ENCODE data around the gene GCN1.

The GCN1 gene

GRCh38 chr12:120229487-120230325 lies 35.2 kb upstream of the GCN1 start:
- no peak for DNase-seq (ENCODE audit: low read depth in 2 of 2)

DNA sequence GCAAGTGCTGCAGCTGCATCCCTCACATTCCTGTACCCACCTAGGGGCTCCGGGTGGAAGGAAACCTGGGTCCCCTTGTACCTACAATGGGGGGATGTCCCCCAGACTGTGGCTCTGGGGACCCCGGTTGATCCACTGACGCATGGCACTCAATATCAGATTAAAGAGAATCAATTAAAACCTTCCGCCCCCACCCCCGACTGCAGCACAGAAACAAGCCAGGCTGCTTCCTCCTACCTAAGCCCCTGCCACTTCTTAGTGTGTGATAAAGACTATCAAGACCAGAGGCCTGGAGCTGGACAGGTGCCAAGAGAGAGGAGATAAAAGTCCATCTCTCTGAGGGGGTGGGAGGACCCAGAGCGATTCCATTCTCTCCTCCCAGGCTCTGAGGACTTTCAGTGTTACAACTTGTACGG lies 34.6 kb upstream of the GCN1 start:
- DNase-seq (ENCODE audit: low read depth in 2 of 2) = no peak

GRCh38 chr12:120228291-120229070 lies 34.0 kb upstream of the GCN1 start:
- peak; percentile 55 to 61 for DNase-seq (ENCODE audit: low read depth in 2 of 2)

DNA sequence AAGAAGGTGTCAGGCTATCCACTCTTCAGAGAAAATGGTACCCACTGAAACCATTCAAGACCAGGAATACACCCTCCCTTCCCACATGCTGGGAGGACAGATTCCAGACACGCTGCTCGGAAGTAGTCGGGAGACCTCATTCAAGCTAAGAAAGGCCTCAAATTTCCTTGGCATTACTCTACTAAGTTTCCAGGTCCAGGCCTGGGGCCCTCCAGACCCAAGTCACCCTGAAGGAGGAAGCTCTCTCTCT lies 33.5 kb upstream of the GCN1 start:
- DNase-seq (ENCODE audit: low read depth in 2 of 2) = no peak

DNA sequence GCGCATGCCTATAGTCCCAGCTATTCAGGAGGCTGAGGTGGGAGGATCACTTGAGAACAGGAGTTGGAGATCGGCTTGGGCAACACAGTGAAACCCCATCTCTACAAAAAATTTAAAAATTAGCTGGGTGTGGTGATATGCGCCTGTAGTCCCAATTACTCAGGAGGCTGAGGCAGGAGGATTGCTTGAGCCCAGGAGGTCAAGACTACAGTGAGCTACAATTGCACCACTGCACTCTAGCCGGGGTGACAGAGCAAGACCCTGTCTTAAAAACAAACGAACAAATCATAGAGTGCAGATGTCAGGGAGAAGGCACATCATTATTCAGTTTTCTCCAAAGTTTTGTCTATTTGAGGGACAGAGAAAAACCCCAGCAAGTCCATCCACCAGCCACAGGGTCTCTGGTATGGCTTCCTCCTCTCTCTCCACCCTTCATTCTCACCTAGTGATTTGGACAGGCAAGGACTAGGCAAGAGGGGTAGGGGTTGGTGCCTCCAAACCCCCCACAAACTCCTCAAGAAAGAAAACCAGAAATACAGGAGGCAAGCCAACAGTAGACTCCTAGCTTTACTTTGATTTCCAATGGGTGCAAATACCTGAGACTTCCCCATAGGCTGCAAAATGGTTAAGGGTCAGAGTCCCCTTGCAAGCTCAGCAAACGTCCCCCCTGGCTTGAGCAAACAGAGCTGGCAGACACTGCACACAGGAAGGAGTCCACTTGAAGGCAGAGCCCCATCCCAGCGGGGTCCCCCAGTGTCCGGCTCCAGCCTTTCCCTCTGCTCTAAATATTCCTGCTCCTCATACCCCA lies 32.9 kb upstream of the GCN1 start:
- DNase-seq (ENCODE audit: low read depth in 2 of 2) = no peak

DNA sequence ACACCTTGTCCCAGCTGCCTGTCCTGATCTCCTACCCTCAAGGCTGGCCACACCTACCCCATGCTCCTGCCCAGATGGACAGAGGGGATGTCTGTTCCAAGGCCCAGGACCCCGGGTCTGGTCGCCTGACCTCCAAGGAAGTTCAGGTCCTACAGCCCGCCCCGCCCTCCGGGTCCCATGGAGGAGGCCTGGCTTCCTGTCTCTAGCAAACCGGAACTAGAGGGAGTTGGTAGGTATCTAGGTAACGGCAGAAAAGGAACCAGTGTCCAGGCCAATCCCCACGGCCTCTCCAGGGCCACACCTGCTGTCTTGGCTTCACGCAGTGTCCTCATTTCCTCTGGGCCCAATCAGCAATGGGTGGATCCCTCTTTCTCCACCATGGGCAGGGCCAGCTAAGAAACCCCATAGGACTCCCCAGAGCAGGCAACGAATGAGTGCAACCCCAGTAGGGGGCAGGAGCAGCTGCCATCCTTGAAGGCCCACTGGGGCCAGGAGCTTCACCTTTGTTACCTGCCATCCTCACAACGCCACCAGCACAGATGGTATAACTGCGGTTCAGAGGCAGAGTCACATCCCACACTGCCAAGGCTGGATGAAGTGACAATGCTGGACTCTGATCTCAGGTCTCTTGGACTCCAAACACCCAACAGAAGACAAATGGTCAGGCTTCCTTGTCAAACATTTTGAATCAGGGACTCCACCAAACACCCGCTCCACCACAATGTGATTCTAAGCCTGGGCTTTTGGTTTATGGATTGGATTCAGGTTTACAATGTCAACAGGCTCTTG lies 31.5 kb upstream of the GCN1 start:
- DNase-seq (ENCODE audit: low read depth in 2 of 2) = no peak

DNA sequence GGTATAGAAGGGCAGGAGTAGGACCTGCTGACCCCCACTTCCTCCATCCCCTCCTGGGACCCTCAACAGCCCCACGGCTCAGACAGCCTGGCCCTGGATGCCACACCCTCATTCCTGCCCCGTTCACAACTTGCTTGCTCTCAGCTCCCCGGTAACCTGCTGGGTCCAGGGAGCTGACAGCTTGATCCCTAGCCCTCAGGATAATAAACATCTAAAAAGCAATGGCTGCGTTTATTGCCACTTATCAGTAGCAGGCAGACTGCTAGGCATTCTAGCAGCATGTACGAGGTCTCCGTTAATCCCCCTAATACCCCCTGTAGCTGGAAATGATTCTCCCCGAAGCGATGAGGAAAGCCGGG lies 30.7 kb upstream of the GCN1 start:
- DNase-seq (ENCODE audit: low read depth in 2 of 2) = no peak

GRCh38 chr12:120224304-120225199 lies 30.0 kb upstream of the GCN1 start:
- no peak for DNase-seq (ENCODE audit: low read depth in 2 of 2)

DNA sequence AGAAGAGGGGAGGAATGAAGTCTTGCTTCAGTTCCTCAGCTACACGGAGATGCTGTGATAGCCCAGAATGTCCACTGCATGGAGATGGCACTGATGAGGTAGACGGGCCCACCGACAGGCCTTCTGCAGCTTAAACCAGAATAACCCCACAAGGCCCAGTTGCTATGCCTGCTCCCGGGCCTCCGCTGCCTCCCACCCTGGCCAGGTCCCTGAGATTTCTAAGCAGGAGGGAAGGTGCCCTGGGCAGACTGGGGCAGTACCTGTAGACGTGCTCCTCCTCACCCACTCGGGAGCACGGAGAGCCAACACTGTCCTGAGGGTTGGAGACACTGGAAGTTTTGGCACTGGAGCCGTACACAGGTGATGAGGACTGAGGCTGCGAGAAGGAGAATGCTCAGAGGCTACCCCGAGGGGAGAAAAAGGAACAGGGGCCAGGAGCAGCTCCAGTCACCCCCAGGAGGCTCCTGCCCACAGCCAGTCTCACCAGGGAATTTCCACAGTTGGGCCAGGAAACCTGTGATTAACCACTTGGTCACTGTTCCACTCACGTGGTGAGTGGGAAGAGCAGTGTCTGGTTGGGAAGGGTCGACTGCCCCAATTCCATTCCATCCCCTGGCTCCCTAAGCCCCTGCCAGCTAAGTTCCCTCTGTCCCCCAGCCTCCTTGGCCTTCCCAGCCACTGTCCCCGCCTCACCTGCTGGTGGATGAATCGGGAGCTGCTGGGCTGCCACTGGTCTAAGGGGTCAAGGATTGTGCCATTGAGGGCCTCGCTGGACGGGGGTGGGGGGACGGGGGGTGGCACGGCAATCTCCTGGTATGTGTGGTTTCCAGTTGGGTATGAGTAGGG lies 29.2 kb upstream of the GCN1 start:
- no peak for DNase-seq (ENCODE audit: low read depth in 2 of 2)

DNA sequence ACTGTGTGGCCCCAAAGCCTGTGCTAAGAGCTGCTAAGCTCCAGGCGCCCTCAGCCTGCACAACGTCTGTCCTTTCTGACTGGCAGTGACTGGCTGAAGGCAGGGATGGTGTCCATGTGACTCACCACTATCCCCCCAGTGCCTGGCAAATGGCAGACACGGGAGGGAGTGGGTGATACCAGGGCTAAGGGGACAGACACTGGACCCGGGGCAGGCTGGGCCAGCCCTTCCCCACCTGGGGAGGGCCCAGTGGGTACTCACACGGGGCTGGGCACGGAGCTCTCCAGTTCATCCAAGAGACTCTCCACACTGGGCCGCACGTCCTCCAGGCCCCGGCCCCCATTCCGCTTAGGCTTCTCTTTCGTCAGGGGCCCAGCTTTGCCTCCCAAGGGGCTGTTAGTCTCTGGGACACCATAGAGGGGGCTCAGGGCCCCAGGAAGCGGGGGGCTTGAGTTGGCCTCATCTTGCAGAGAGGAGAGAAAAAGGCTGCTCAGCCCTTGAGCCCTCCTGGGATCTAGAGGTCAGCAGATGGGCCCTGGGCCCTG lies 27.8 kb upstream of the GCN1 start:
- DNase-seq (ENCODE audit: low read depth in 2 of 2) = no peak

GRCh38 chr12:120221576-120221900 lies 27.0 kb upstream of the GCN1 start:
- DNase-seq (ENCODE audit: low read depth in 2 of 2) = no peak

DNA sequence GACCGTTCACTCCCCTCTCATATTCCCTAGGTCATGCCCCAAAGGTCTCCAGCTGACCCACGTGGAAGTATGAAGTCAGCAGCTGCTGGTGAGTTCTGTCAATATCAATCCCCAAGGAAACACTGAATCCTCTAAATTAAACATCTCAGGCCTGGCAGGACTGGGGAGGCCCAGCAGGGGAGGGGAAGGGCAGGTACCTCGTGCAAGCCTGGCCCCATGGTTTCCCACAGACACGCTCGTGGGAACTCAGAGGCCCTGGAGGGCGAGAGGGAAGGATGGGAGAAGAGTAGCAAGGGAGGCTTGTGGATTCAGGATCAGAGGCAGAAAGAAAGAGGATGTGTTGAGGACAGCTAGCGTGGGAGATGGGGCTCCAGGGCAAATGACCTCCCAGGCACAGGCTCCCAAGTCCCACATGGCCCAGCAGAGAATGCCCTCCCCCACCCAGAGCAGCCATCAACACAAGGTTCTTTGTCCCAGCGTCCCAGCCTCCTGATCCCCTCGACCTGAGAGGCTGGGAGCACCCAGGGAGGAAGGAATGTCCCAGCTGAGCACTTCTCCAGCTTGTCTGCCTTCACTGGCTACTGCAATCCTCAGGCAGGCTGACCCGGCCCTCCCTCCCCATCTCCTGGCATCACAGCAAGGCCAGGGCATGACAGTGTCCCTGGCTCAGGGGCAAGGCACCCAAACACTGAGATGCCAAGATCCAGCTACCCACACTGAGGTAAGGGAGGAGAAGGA lies 26.5 kb upstream of the GCN1 start:
- DNase-seq (ENCODE audit: low read depth in 2 of 2) = no peak

GRCh38 chr12:120218680-120219606 lies 24.4 kb upstream of the GCN1 start:
- no peak for DNase-seq (ENCODE audit: low read depth in 2 of 2)

DNA sequence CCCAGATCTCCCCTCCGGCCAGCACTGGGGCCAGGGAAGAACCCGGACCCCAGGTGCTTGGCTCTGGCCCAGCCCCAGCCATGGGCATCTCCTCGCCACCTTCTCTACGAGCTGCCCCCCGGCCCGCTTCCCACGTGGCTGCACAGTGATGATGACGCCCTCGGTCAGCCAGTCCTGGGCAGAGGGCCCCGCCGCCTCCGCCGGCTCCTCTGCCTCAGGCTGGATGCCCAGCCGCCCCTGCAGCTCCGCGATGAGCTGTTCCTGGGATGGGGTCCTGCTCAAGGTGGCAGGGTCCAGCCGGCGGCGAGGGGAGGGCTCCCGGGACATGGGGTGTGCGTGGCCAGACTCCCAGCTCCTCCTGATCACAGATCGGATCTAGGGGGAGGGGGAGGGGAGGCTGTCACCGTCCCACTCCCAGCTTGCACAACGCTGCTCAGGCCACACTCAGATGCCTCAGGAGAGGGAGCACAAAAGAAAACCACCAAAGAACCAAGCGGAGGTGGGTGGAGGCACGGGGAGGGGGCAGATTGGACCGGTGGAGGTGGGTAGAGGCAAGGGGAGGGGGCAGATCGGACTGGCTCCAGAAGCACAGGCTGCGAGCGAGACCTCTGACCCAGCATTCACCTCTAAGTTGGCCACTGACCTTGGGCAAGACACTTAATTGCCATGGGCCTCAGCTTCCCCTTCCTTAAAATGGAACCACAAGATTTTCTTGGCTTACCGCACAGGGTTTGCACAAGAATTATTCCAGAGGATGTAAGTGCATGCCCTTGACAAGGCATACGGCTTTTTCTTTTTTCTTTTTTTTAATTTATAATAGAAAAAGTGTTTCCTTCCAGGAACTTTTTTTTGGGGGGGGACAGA lies 22.5 kb upstream of the GCN1 start:
- DNase-seq (ENCODE audit: low read depth in 2 of 2) = no peak

- no peak for DNase-seq (ENCODE audit: low read depth in 2 of 2)
Measured at GRCh38 chr12:120215766-120216735, 21.5 kb upstream of the GCN1 start.

DNA sequence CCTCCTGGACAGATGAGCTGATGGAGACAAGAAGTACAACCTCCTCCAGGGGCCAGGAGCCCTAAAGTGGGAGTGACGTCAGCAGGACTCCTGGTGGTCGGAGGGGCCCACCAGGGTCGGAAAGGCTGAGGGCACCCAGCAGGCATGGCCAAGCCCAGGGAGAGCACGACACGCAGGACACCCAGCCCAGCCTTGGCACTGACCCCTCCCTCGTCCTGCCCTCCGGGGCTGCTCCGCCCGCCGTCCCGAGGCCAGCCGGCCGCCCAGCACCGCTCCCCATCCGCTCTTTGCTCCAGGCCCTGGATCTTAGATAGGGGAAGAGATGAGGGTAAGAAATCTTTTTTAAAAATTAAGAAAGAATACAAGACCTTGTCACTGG lies 20.8 kb upstream of the GCN1 start:
- DNase-seq (ENCODE audit: low read depth in 2 of 2) = no peak

Data from fibroblast of skin of left quadriceps (primary cell).